ENCODE results near the gene FLRT2. TPM values are rescaled to one million over a fixed set of nuclear protein-coding genes. Genes with fewer than 3 reads are reported as not detected.

FLRT2 gene
- total and polyA plus RNA-seq, 9 of the 15 experiments (the other 6 are each of a cell fraction or from before 2014, with no cell fraction given) = 0.02 TPM; not detected in 8

GRCh38 chr14:85527006-85527405, 2.9 kb upstream of the FLRT2 start:
- Histone ChIP-seq H2AFZ (ENCODE audit: low read depth, low read length) (no peak overlapping the region), H3K79me2 (ENCODE audit: control insufficient read depth, insufficient read depth, low read length) (no peaks in the 10 kb centered on the region), H4K20me1 (replicated peaks; ENCODE audit: control insufficient read depth, insufficient read depth, low read length) (no peaks in the 10 kb centered on the region), H3K9ac (ENCODE audit: insufficient read depth in 1 of 2, low read depth in 2 of 2, low read length in 2 of 2) (no peak overlapping the region), H3K4me2 (ENCODE audit: insufficient read depth, low read length) (no peak overlapping the region), H3K4me1 (replicated peaks in 1 of 2; ENCODE audit: control insufficient read depth in 2 of 2, insufficient read depth in 2 of 2, low read length in 2 of 2) (no peaks in the 10 kb centered on the region), H3K36me3 (ENCODE audit: control insufficient read depth, insufficient read depth, low read length) (no peaks in the 10 kb centered on the region), H3K27ac (ENCODE audit: extremely low read depth, low read depth, low read length) (no peak overlapping the region), H3K9me1 (ENCODE audit: control insufficient read depth, insufficient read depth, low read length) (no peaks in the 10 kb centered on the region), H3K27me3 (ENCODE audit: control insufficient read depth in 2 of 2, insufficient read depth in 2 of 2, low read length in 2 of 2) (no peaks in the 10 kb centered on the region), H3K9me3 (replicated peaks; ENCODE audit: control insufficient read depth, insufficient read depth, low read depth, low read length) (no peaks in the 10 kb centered on the region), H3K4me3 (no peak overlapping the region)
- POLR2A ChIA-PET = no interaction called here
- CTCF ChIA-PET (ENCODE audit: low intra/inter-chr PET ratio) = no interaction called here
- in situ Hi-C loops (cut with MboI) = no loop called here
- intact Hi-C loops (cut with micrococcal nuclease) = no loop called here
- BruUV-seq (replicated peaks) = no TSS peak
- ATAC-seq (no peak), FAIRE-seq (no peak), DNase-seq (ENCODE audit: extremely low read depth in 1 of 4, low spot score in 3 of 4) (no peak)
- 0% methylated on average over 1 of the region's 1 CpG for WGBS (ENCODE audit: insufficient coverage, low coverage, missing lambda C conversion rate)
- TF ChIP-seq PTBP1 (IDR thresholded peaks at IDR 0.05; ENCODE audit: low read depth, low read length) (no peak), EZH2 (IDR thresholded peaks at IDR 0.05; ENCODE audit: borderline replicate concordance, low read depth, low read length) (no peak), ZNF143 (CRISPR knock-in tag; IDR thresholded peaks at IDR 0.05) (no peak), CAMTA2 (CRISPR knock-in tag; conservative IDR thresholded peaks at IDR 0.05) (no peak), ZNF277 (CRISPR knock-in tag; IDR thresholded peaks at IDR 0.05; ENCODE audit: borderline replicate concordance) (no peak), HNRNPK (IDR thresholded peaks at IDR 0.05; ENCODE audit: low read depth, low read length, poor library complexity, severe bottlenecking) (no peak), HMGXB4 (CRISPR knock-in tag; IDR thresholded peaks at IDR 0.05) (no peak), MLX (CRISPR knock-in tag; conservative IDR thresholded peaks at IDR 0.05) (no peak), YBX1 (IDR thresholded peaks at IDR 0.05) (no peak), NCOA6 (IDR thresholded peaks at IDR 0.05) (no peak), ZBTB11 (CRISPR knock-in tag; IDR thresholded peaks at IDR 0.05) (no peak), NKRF (IDR thresholded peaks at IDR 0.05; ENCODE audit: borderline replicate concordance) (no peak), LCOR (CRISPR knock-in tag; IDR thresholded peaks at IDR 0.05) (no peak), ZNF134 (CRISPR knock-in tag; conservative IDR thresholded peaks at IDR 0.05) (no peak)

All from K562 (cell line).